Right lobe of liver (tissue), 6 donors: ENCODE results near the gene SAMD4A. TPM values are rescaled to one million over a fixed set of nuclear protein-coding genes. Genes with fewer than 3 reads are reported as not detected.

Experiments
- ATAC-seq, 4 donors: fragments of 200-7000 bp; cut with Tn5 transposase; one replicate each; pipeline ENCODE4 v1.9.1; 2020; ENCODE audit warnings: mild to moderate bottlenecking in 4 of 4, moderate library complexity in 4 of 4
- DNase-seq, 3 donors: peaks; one replicate each; pipeline ENCODE4 v3.0.0-alpha.2; 2020
- H3K27ac ChIP-seq, 3 donors: fragments of 200-600 bp; one replicate each; pipeline ENCODE4 v1.8.0; 2022
- H3K27me3 ChIP-seq, 2 donors: fragments of 200-600 bp; one replicate each; pipeline ENCODE4 v1.8.0; 2022
- H3K36me3 ChIP-seq, 4 donors: fragments of 200-600 bp; sonication (generic) in 1 of 4; one replicate each; pipeline versions ENCODE4 v1.5.1 to v1.8.0; 2017 to 2022; ENCODE audit warnings: control low read depth in 1 of 4
- H3K4me1 ChIP-seq, 4 donors: fragments of 200-600 bp; sonication (generic) in 1 of 4; one replicate each; pipeline versions ENCODE4 v1.5.1 to v1.8.0; 2017 to 2022; ENCODE audit warnings: control low read depth in 1 of 4
- H3K4me3 ChIP-seq, 3 donors: fragments of 200-600 bp; one replicate each; pipeline ENCODE4 v1.8.0; 2022
- H3K9me3 ChIP-seq, 4 donors: fragments of 200-600 bp; sonication (generic) in 1 of 4; one replicate each; pipeline versions ENCODE4 v1.5.1 to v1.8.0; 2017 to 2022; ENCODE audit warnings: control low read depth in 1 of 4
- POLR2A ChIP-seq: fragments of 450-650 bp; IDR thresholded peaks from one replicate; pipeline ENCODE4 v1.6.1; 2017; ENCODE audit warnings: antibody characterized with exemption, mild to moderate bottlenecking
- WGBS: methylation state at CpG from one replicate; pipeline ENCODE4 v1.1.6; 2018; ENCODE audit warnings: low coverage, low lambda C conversion rate; ENCODE audit not compliant: insufficient coverage; ENCODE audit errors: missing lambda C conversion rate; 5-methylcytosine and 5-hydroxymethylcytosine counted together
- intact Hi-C, 2 donors: fragments of 100-400 bp; cut with DNase I; formaldehyde crosslinking; loops; one replicate each; pipeline versions ENCODE4 v1.11.2 to v1.14.1; 2022
- total RNA-seq, 6 experiments: library from RNA; depleted of rRNA in 2 of 6; stranded (reverse); fragments of >200 nt in 2 of 6; fragmentation: NEBNext Ultra II Directional in 3 of 6; extraction: Animal tissue kit (Norgen Biotek cat#: 25700) in 3 of 6; gene quantifications; one replicate each; pipeline versions ENCODE4 v1.1.0 to v1.2.4, GENCODE V29; 2016 to 2023
- TF ChIP-seq, protein P1 (sequence below), 4 donors: fragments of 200-600 bp in 3 of 4; fragments of 450-650 bp in 1 of 4; IDR thresholded peaks; one replicate each; pipeline versions ENCODE4 v1.5.1 to v1.8.0; 2016 to 2022; ENCODE audit warnings: antibody characterized with exemption in 4 of 4, mild to moderate bottlenecking in 2 of 4
- donor health status: DM: no; HTN: yes; CAD: no.
- donor health status: DM: no; HTN: no; CAD: no.
- donor health status: DM: no; HTN: no; CAD: no.
- donor health status: DM: no; HTN: yes; CAD: no.
- donor health status: DM: no; HTN: yes; CAD: no.

The SAMD4A gene
- total RNA-seq, 6 experiments from 2014 or later: 16.7 to 31.9 (median 21.1) TPM

DNA sequence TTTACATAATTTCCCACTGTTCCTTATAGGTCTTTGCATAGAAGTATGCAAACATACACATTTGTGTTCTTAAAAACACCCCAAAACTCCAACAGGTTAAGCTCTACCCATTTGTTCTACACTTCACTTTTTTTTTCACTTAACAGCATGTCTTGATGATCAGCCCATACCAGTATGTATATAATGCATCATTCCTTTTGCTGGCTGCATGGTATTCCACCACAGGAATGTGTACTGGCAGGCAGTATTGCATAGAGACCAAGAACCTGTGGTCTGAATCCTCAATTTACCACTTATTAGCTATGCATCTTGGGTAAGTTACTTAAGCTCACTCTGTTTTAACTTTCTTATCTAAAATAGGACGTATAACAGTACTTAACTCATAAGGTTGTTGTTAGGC lies 65.5 kb downstream of the SAMD4A start:
- Histone ChIP-seq H3K4me3 (no peak overlapping the region), H3K27me3 (no peaks in the 10 kb centered on the region)

DNA sequence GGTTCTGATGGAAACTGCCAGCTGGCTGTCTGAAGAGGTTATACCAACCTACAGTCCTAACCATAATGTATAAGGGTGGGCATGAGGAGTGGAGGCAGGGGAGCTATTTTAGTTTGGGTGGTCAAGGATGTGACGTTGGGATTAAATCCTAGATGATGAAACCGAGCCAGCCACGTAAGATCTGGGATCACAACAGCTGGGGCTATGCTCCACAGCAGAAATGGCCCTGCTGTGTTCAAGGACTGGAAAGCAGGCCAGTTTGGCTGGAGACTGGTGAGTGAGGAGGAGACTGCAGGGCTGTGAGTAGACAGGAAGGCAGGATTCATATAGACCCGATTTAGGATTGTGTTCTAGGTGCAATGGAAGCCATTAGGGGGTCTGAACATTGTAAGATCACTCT lies 66.1 kb downstream of the SAMD4A start:
- no peaks in the 10 kb centered on the region for H3K36me3 ChIP-seq
- intact Hi-C loops: no loop called here
- H3K27ac ChIP-seq: no peak overlapping the region
- DNase-seq (no peak), ATAC-seq (no peak)
- H3K9me3 ChIP-seq: no peaks in the 10 kb centered on the region
- no peaks in the 10 kb centered on the region for H3K4me1 ChIP-seq
- H3K4me3 ChIP-seq: no peak overlapping the region
- H3K27me3 ChIP-seq: no peaks in the 10 kb centered on the region
- TF ChIP-seq POLR2A: no peak
- TF ChIP-seq, protein P1, sequence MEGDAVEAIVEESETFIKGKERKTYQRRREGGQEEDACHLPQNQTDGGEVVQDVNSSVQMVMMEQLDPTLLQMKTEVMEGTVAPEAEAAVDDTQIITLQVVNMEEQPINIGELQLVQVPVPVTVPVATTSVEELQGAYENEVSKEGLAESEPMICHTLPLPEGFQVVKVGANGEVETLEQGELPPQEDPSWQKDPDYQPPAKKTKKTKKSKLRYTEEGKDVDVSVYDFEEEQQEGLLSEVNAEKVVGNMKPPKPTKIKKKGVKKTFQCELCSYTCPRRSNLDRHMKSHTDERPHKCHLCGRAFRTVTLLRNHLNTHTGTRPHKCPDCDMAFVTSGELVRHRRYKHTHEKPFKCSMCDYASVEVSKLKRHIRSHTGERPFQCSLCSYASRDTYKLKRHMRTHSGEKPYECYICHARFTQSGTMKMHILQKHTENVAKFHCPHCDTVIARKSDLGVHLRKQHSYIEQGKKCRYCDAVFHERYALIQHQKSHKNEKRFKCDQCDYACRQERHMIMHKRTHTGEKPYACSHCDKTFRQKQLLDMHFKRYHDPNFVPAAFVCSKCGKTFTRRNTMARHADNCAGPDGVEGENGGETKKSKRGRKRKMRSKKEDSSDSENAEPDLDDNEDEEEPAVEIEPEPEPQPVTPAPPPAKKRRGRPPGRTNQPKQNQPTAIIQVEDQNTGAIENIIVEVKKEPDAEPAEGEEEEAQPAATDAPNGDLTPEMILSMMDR (IDR thresholded peaks at IDR 0.05): no peak
- 93% methylated on average over 4 of the region's 4 CpGs for WGBS

More for the DNA sequence above, 65.5 kb downstream of the SAMD4A start:
- DNase-seq (no peak), ATAC-seq (no peak)
- Histone ChIP-seq H3K27ac (no peak overlapping the region), H3K9me3 (no peaks in the 10 kb centered on the region), H3K4me1 (no peaks in the 10 kb centered on the region), H3K36me3 (no peaks in the 10 kb centered on the region)
- no peak for TF ChIP-seq POLR2A
- TF ChIP-seq, protein P1 (IDR thresholded peaks at IDR 0.05): no peak
- WGBS: 92% methylated on average over 1 of the region's 1 CpG
- intact Hi-C loops: no loop called here

DNA sequence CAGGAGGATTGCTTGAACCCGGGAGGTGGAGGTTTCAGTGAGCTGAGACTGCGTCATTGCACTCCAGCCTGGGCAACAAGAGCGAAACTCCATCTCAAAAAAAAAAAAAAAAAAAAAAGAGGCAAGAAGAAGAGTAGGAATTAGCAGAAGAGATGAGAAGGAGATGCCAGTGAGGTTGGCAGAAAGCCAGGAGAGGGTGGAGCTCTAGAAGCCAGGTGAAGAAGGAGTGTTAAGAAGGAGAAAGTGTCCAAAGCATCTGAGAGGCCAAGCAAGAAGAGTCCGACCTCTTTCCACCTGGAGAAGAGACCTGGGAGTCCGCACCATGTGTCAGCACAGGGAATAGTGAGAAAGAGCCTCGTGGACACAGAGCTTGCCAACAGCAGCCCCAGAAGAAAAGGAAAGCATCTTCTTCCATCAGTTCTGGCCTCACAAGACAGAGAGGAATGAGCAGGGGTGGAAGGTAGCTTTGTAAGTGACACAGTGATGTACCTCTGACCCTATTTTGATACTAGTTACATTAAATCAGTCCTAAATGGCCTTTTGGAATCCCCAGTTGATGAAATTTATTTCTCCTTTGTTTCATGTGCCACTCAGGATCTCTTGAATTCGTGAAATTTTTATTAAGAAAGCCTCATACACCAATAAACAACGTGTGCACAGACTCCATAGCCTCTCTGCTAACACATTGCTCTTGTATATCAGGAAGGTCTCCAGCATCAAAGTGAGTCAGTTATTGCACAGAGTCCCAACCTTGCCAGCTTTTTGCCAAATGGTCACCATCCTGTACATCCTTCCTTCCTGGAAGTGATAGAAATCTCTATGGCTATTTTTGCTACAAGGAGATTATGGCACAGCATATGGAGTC lies 70.6 kb downstream of the SAMD4A start:
- DNase-seq (no peak), ATAC-seq (no peak)
- TF ChIP-seq, protein P1 (IDR thresholded peaks at IDR 0.05): no peak
- no peak for TF ChIP-seq POLR2A
- H3K27ac ChIP-seq: no peak overlapping the region
- H3K36me3 ChIP-seq: no peaks in the 10 kb centered on the region
- intact Hi-C loops: no loop called here
- H3K4me3 ChIP-seq: no peak overlapping the region
- no peaks in the 10 kb centered on the region for H3K9me3 ChIP-seq
- WGBS: 69% methylated on average over 5 of the region's 8 CpGs
- no peaks in the 10 kb centered on the region for H3K4me1 ChIP-seq
- H3K27me3 ChIP-seq: no peaks in the 10 kb centered on the region

DNA sequence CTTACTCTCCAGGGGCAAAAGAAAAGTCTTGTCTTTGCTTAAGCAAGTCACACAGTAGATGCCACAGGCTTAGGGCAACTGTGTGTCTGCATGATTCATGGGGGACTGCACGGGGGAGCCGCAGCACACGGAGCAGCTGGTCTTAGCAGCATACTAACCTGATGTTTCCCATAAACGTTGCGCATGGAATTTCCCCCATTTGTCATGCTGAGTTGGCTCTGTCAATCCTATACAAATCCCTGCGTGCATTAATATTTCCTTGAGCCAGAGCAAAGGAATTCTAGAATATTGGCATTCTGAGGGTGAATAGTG lies 71.2 kb downstream of the SAMD4A start:
- no peaks in the 10 kb centered on the region for H3K27me3 ChIP-seq
- DNase-seq: no peak
- H3K36me3 ChIP-seq: no peaks in the 10 kb centered on the region
- ATAC-seq: no peak
- H3K4me1 ChIP-seq: no peaks in the 10 kb centered on the region
- intact Hi-C loops: no loop called here
- H3K9me3 ChIP-seq: no peaks in the 10 kb centered on the region
- H3K4me3 ChIP-seq: no peak overlapping the region
- no peak overlapping the region for H3K27ac ChIP-seq
- 100% methylated on average over 1 of the region's 6 CpGs for WGBS
- TF ChIP-seq, protein P1 (IDR thresholded peaks at IDR 0.05): no peak
- no peak for TF ChIP-seq POLR2A
